T-helper 9 cell (primary cell): ENCODE results near the gene CLMN.
"Not testable (repeated sequence)": the region's sequence is repeated elsewhere in the genome, so short reads cannot be mapped to it uniquely, and the experiment has no call there.

Source experiments
- DNase-seq: peaks from one replicate; pipeline ENCODE4 v3.0.0-alpha.2; 2020

The CLMN gene

GRCh38 chr14:95213774-95214173, 105.9 kb downstream of the CLMN start:
- no peak for DNase-seq

- no peak for DNase-seq
These were observed 107.8 kb downstream of the CLMN start for GRCh38 chr14:95211721-95212504.

- no peak for DNase-seq
These were observed 109.0 kb downstream of the CLMN start for GRCh38 chr14:95210699-95211098.

- DNase-seq, result no peak
These were observed 111.1 kb downstream of the CLMN start for GRCh38 chr14:95208598-95208997.

GRCh38 chr14:95207475-95208233, 112.1 kb downstream of the CLMN start:
- DNase-seq, result no peak

GRCh38 chr14:95206534-95206933, 113.2 kb downstream of the CLMN start:
- DNase-seq, result no peak

GRCh38 chr14:95204705-95205104, 115.0 kb downstream of the CLMN start:
- no peak for DNase-seq

- not testable (repeated sequence) for DNase-seq
These were observed 118.0 kb downstream of the CLMN start for GRCh38 chr14:95201745-95202144.

- no peak for DNase-seq
These were observed 119.3 kb downstream of the CLMN start for GRCh38 chr14:95200404-95200803.

- DNase-seq, result no peak
These were observed 120.3 kb downstream of the CLMN start for GRCh38 chr14:95199298-95199983.

GRCh38 chr14:95198320-95198719, 121.4 kb downstream of the CLMN start:
- DNase-seq, result no peak

- no peak for DNase-seq
These were observed 122.2 kb downstream of the CLMN start for GRCh38 chr14:95197551-95197950.

GRCh38 chr14:95196826-95197545, 122.7 kb downstream of the CLMN start:
- no peak for DNase-seq

GRCh38 chr14:95196268-95196667, 123.4 kb downstream of the CLMN start:
- no peak for DNase-seq

GRCh38 chr14:95195031-95195430, 124.7 kb downstream of the CLMN start:
- DNase-seq, result no peak

- DNase-seq, result no peak
These were observed 126.6 kb downstream of the CLMN start for GRCh38 chr14:95193081-95193480.

- no peak for DNase-seq
These were observed 127.4 kb downstream of the CLMN start for GRCh38 chr14:95192311-95192710.

GRCh38 chr14:95191445-95192199, 128.1 kb downstream of the CLMN start:
- no peak for DNase-seq

GRCh38 chr14:95190857-95191256, 128.9 kb downstream of the CLMN start:
- no peak for DNase-seq

GRCh38 chr14:95190346-95190840, 129.3 kb downstream of the CLMN start:
- DNase-seq, result no peak

- no peak for DNase-seq
These were observed 130.2 kb downstream of the CLMN start for GRCh38 chr14:95189367-95190132.
